ENCODE data around the gene ATP5ME.
"Not testable (repeated sequence)": the region's sequence is repeated elsewhere in the genome, so short reads cannot be mapped to it uniquely, and the experiment has no call there.

ATP5ME gene

DNA sequence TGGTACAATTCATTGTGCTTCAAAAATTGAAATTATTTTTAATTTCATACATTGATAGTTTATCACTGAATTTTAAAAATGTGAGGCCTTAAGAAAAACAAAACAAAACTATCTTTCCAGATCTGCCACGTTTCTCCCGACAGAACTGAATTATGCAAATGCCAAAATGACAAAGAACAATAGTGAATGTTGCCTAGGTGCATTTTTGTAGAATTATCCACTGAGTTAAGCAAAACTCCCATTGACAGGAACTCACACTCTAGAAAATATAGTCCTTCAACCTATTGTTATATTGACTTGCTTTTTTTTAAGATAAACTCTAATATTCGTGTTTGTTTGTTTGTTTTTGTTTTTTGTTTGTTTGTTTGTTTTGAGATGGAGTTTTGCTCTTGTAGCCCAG lies 38.0 kb upstream of the ATP5ME start:
- WGBS (ENCODE audit: insufficient coverage, insufficient read length), result no CpG with 5 or more reads among the region's 3 CpGs

DNA sequence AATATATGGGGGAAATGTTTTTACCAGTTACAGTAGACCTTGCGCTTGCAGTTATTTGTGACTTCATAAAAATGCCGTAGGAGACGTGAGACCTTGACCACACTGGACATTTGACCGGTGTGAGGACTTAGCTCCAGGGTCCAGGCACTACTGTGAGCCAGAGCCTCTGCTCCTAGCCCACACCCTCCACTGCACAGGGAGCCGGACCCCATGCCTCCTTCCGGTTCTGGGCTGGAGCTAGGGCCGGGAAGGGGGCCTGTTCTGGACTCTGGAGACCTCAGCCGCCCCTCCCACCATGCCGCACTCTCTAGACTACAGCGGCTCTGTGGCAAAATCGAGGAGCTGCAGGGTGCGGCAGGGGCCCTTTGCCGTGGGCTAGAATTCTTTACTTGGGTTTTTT lies 36.8 kb upstream of the ATP5ME start:
- peaks cover 3% of the 10 kb centered on the region; the same call in 1 of the 2 replicates for H3K36me3 ChIP-seq (ENCODE audit: control insufficient read depth, insufficient read depth, low read length)
- WGBS (ENCODE audit: insufficient coverage, insufficient read length), result no CpG with 5 or more reads among the region's 13 CpGs

More for the DNA sequence above, 38.0 kb upstream of the ATP5ME start:
- Histone ChIP-seq H3K36me3 (ENCODE audit: control insufficient read depth, insufficient read depth, low read length) (peaks cover 3% of the 10 kb centered on the region; the same call in 1 of the 2 replicates), H3K9me3 (ENCODE audit: control insufficient read depth, insufficient read depth, low read length) (no peaks in the 10 kb centered on the region), H3K4me1 (ENCODE audit: control insufficient read depth, insufficient read depth, low read length) (peaks cover 3% of the 10 kb centered on the region), H3K27me3 (ENCODE audit: control insufficient read depth, insufficient read depth, low read length) (no peaks in the 10 kb centered on the region), H3K4me3 (ENCODE audit: low read length) (no peak overlapping the region), H3K27ac (ENCODE audit: low read length) (no peak overlapping the region)
- DNase-seq (ENCODE audit: low read depth, low spot score), result no peak

DNA sequence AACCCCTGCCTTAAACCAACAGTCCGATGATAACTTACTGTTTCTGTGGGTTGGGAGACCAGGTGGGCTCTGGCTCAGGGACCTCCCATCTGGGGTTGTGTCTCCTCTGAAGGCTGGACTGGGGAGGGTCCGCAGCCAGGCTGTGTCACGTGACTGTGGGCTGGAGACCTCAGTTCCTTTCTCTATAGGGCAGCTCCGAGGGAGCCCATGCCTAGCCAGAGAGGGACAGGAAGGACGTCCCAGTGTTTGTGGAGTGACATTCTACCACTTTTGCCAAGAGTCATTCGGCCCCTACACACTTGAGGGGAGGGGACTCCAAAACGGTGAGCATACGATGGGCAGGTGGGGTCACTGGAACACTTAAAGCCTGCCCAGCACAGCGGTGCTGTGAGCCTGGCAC lies 36.0 kb upstream of the ATP5ME start:
- Histone ChIP-seq H3K27me3 (ENCODE audit: control insufficient read depth, insufficient read depth, low read length) (no peaks in the 10 kb centered on the region), H3K4me1 (ENCODE audit: control insufficient read depth, insufficient read depth, low read length) (peaks cover 7% of the 10 kb centered on the region), H3K36me3 (ENCODE audit: control insufficient read depth, insufficient read depth, low read length) (peaks cover 3% of the 10 kb centered on the region; the same call in 1 of the 2 replicates), H3K9me3 (ENCODE audit: control insufficient read depth, insufficient read depth, low read length) (no peaks in the 10 kb centered on the region), H3K27ac (ENCODE audit: low read length) (no peak overlapping the region), H3K4me3 (ENCODE audit: low read length) (no peak overlapping the region)
- DNase-seq (ENCODE audit: low read depth, low spot score), result no peak
- no CpG with 5 or more reads among the region's 9 CpGs for WGBS (ENCODE audit: insufficient coverage, insufficient read length)

More for the DNA sequence above, 36.8 kb upstream of the ATP5ME start:
- Histone ChIP-seq H3K27ac (ENCODE audit: low read length) (no peak overlapping the region), H3K4me1 (ENCODE audit: control insufficient read depth, insufficient read depth, low read length) (peaks cover 7% of the 10 kb centered on the region), H3K27me3 (ENCODE audit: control insufficient read depth, insufficient read depth, low read length) (no peaks in the 10 kb centered on the region), H3K4me3 (ENCODE audit: low read length) (no peak overlapping the region), H3K9me3 (ENCODE audit: control insufficient read depth, insufficient read depth, low read length) (no peaks in the 10 kb centered on the region)
- DNase-seq (ENCODE audit: low read depth, low spot score), result no peak

GRCh38 chr4:709348-709747 lies 35.3 kb upstream of the ATP5ME start:
- Histone ChIP-seq H3K4me3 (ENCODE audit: low read length) (no peak overlapping the region), H3K36me3 (ENCODE audit: control insufficient read depth, insufficient read depth, low read length) (peaks cover 3% of the 10 kb centered on the region; the same call in 1 of the 2 replicates), H3K27me3 (ENCODE audit: control insufficient read depth, insufficient read depth, low read length) (no peaks in the 10 kb centered on the region), H3K9me3 (ENCODE audit: control insufficient read depth, insufficient read depth, low read length) (no peaks in the 10 kb centered on the region), H3K4me1 (ENCODE audit: control insufficient read depth, insufficient read depth, low read length) (peaks cover 7% of the 10 kb centered on the region), H3K27ac (ENCODE audit: low read length) (no peak overlapping the region)
- no peak for DNase-seq (ENCODE audit: low read depth, low spot score)
- WGBS (ENCODE audit: insufficient coverage, insufficient read length), result no CpG with 5 or more reads among the region's 6 CpGs

DNA sequence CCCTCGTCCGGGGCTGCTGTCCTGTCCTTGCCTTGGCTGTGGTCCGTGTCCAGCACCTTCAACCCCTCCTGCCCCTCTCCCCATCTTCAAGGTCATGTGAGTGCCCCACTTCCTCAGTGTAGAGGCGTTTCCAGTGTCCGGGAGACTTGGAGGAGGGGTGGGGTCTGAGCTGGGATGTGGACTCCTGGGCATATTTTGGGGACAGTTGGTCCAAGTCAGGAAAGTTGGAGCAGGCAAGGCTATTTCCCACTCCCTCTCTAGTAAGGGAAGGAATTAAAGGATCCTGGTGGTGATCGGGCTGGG lies 34.5 kb upstream of the ATP5ME start:
- DNase-seq (ENCODE audit: low read depth, low spot score), result no peak
- Histone ChIP-seq H3K36me3 (ENCODE audit: control insufficient read depth, insufficient read depth, low read length) (peaks cover 3% of the 10 kb centered on the region; the same call in 1 of the 2 replicates), H3K4me1 (ENCODE audit: control insufficient read depth, insufficient read depth, low read length) (peaks cover 7% of the 10 kb centered on the region), H3K9me3 (ENCODE audit: control insufficient read depth, insufficient read depth, low read length) (no peaks in the 10 kb centered on the region), H3K27me3 (ENCODE audit: control insufficient read depth, insufficient read depth, low read length) (no peaks in the 10 kb centered on the region), H3K4me3 (ENCODE audit: low read length) (no peak overlapping the region), H3K27ac (ENCODE audit: low read length) (no peak overlapping the region)
- no CpG with 5 or more reads among the region's 6 CpGs for WGBS (ENCODE audit: insufficient coverage, insufficient read length)

DNA sequence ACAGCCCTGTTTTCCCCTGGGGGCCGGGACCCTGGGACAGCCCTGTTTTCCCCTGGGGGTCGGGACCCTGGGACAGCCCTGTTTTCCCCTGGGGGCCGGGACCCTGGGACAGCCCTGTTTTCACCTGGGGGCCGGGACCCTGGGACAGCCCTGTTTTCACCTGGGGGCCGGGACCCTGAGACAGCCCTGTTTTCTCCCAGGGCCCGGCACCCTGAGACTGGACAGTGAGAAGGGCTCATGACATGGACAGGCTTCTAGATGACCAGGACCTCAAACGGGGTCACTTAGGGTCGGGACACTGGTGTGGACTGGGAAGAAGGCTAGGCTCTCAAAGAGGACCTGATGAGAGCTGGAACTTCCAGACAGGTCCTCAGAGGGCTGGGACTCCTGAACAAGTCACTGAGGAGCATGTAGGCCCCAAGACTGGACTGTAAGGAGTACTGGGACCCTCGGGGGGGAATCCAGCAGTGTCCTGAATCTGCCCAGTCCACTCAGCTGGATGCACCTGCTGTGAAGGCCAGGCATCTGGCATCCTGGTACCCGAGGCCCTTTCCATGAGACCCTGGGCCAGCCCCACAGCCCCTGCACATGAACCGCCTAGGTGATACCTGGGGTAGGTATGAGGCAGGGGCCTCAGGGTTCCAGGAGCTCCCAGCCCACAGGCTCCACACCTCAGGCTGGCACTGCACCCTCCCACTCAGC lies 34.0 kb upstream of the ATP5ME start:
- Histone ChIP-seq H3K36me3 (ENCODE audit: control insufficient read depth, insufficient read depth, low read length) (peaks cover 3% of the 10 kb centered on the region; the same call in 1 of the 2 replicates), H3K27ac (ENCODE audit: low read length) (no peak overlapping the region), H3K4me1 (ENCODE audit: control insufficient read depth, insufficient read depth, low read length) (peaks cover 7% of the 10 kb centered on the region), H3K27me3 (ENCODE audit: control insufficient read depth, insufficient read depth, low read length) (no peaks in the 10 kb centered on the region), H3K9me3 (ENCODE audit: control insufficient read depth, insufficient read depth, low read length) (no peaks in the 10 kb centered on the region), H3K4me3 (ENCODE audit: low read length) (no peak overlapping the region)
- no CpG with 5 or more reads among the region's 11 CpGs for WGBS (ENCODE audit: insufficient coverage, insufficient read length)
- DNase-seq (ENCODE audit: low read depth, low spot score), result no peak

DNA sequence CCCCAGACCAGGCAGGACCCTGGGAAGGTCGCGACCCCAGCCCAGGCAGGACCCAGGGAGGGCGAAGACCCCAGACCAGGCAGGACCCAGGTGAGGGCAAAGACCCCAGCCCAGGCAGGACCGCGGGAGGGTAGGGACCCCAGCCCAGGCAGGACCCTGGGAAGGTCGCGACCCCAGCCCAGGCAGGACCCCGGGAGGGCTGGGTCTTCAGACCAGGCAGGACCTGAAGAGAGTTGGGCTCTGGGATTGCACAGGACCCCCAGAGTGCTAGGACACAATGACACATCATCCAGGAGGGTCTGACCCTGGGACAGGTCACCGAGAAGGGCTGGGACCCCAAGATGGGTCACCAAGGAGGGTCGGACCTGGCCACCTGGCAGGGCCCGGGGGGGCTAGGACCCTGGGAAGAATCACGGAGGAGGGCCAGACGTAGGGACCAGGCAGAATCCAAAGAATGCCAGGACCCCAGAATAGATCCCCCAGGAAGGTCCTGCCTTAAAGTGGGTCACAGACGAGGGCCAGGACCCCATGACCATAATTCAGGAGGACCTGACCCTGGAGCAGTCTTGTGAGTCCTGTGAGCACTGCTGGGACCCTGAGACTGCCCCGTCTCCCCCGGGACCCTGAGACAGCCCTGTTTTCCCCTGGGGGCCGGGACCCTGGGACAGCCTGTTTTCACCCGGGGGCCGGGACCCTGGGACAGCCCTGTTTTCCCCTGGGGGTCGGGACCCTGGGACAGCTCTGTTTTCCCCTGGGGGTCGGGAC lies 32.9 kb upstream of the ATP5ME start:
- Histone ChIP-seq H3K27me3 (ENCODE audit: control insufficient read depth, insufficient read depth, low read length) (no peaks in the 10 kb centered on the region), H3K9me3 (ENCODE audit: control insufficient read depth, insufficient read depth, low read length) (no peaks in the 10 kb centered on the region), H3K4me1 (ENCODE audit: control insufficient read depth, insufficient read depth, low read length) (peaks cover 7% of the 10 kb centered on the region), H3K4me3 (ENCODE audit: low read length) (no peak overlapping the region; the same call in 1 of the 2 replicates), H3K36me3 (ENCODE audit: control insufficient read depth, insufficient read depth, low read length) (peaks cover 3% of the 10 kb centered on the region; the same call in 1 of the 2 replicates), H3K27ac (ENCODE audit: low read length) (no peak overlapping the region)
- no peak for DNase-seq (ENCODE audit: low read depth, low spot score)
- no CpG with 5 or more reads among the region's 21 CpGs for WGBS (ENCODE audit: insufficient coverage, insufficient read length)

- not testable (repeated sequence) for H3K27ac ChIP-seq (ENCODE audit: low read length); DNase-seq (ENCODE audit: low read depth, low spot score); H3K4me1 ChIP-seq (ENCODE audit: control insufficient read depth, insufficient read depth, low read length)
Observed at GRCh38 chr4:706083-706633, 32.1 kb upstream of the ATP5ME start.

GRCh38 chr4:705278-706082 lies 31.4 kb upstream of the ATP5ME start, which contains the start of gene PCGF3:
PCGF3 (plus strand) TSS chr4:705832; CDS start chr4:733681, 27,849 bp downstream.
- DNase-seq (ENCODE audit: low read depth, low spot score), result peak; percentile 66
- no CpG with 5 or more reads among the region's 82 CpGs for WGBS (ENCODE audit: insufficient coverage, insufficient read length)
- H3K9me3 ChIP-seq (ENCODE audit: control insufficient read depth, insufficient read depth, low read length), result no peaks in the 10 kb centered on the region

More at GRCh38 chr4:706083-706633, 32.1 kb upstream of the ATP5ME start:
- not testable (repeated sequence) for H3K27me3 ChIP-seq (ENCODE audit: control insufficient read depth, insufficient read depth, low read length); H3K36me3 ChIP-seq (ENCODE audit: control insufficient read depth, insufficient read depth, low read length); H3K9me3 ChIP-seq (ENCODE audit: control insufficient read depth, insufficient read depth, low read length)
- H3K4me3 ChIP-seq (ENCODE audit: low read length), result peak overlapping the region; percentile 76
- WGBS (ENCODE audit: insufficient coverage, insufficient read length), result no CpG with 5 or more reads among the region's 21 CpGs

DNA sequence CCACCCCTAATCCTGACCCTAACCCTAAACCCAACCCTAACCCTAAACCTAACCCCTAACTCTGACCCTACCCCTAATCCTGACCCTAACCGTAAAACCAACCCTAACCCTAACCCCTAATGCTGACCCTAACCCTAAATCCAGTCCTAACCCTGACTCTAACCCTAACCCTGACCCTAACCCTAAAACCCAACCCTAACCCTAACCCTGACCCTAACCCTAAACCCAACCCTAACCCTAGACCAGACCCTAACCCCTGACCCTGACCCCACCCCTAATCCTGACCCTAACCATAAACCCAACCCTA lies 30.8 kb upstream of the ATP5ME start:
- H3K4me3 ChIP-seq (ENCODE audit: low read length), result no peak overlapping the region
- no peaks in the 10 kb centered on the region for H3K27me3 ChIP-seq (ENCODE audit: control insufficient read depth, insufficient read depth, low read length)
- peaks cover 7% of the 10 kb centered on the region for H3K4me1 ChIP-seq (ENCODE audit: control insufficient read depth, insufficient read depth, low read length)
- no peak overlapping the region for H3K27ac ChIP-seq (ENCODE audit: low read length)
- no peaks in the 10 kb centered on the region for H3K36me3 ChIP-seq (ENCODE audit: control insufficient read depth, insufficient read depth, low read length)
- WGBS (ENCODE audit: insufficient coverage, insufficient read length), result 100% methylated on average over 1 of the region's 1 CpG
- DNase-seq (ENCODE audit: low read depth, low spot score), result no peak
- no peaks in the 10 kb centered on the region for H3K9me3 ChIP-seq (ENCODE audit: control insufficient read depth, insufficient read depth, low read length)

More at GRCh38 chr4:705278-706082, 31.4 kb upstream of the ATP5ME start, which contains the start of gene PCGF3:
- H3K27ac ChIP-seq (ENCODE audit: low read length), result no peak within 1 kb of the TSS
- H3K27me3 ChIP-seq (ENCODE audit: control insufficient read depth, insufficient read depth, low read length), result no peaks in the 10 kb centered on the region
- H3K36me3 ChIP-seq (ENCODE audit: control insufficient read depth, insufficient read depth, low read length), result peaks cover 3% of the 10 kb centered on the region; the same call in 1 of the 2 replicates
- peak within 1 kb of the TSS; percentile 76 for H3K4me3 ChIP-seq (ENCODE audit: low read length)
- H3K4me1 ChIP-seq (ENCODE audit: control insufficient read depth, insufficient read depth, low read length), result peaks cover 7% of the 10 kb centered on the region

Data from iPS DF 6.9 (cell line).